NOMO-1 (cell line): ENCODE measurements around the gene PEX10.

ENCODE experiments used
- DNase-seq, 2 experiments: peaks; one replicate each; lab custom pipeline; 2025; ENCODE audit not compliant: unreplicated experiment in 2 of 2; lab: John Stamatoyannopoulos, UW

Gene PEX10

DNA sequence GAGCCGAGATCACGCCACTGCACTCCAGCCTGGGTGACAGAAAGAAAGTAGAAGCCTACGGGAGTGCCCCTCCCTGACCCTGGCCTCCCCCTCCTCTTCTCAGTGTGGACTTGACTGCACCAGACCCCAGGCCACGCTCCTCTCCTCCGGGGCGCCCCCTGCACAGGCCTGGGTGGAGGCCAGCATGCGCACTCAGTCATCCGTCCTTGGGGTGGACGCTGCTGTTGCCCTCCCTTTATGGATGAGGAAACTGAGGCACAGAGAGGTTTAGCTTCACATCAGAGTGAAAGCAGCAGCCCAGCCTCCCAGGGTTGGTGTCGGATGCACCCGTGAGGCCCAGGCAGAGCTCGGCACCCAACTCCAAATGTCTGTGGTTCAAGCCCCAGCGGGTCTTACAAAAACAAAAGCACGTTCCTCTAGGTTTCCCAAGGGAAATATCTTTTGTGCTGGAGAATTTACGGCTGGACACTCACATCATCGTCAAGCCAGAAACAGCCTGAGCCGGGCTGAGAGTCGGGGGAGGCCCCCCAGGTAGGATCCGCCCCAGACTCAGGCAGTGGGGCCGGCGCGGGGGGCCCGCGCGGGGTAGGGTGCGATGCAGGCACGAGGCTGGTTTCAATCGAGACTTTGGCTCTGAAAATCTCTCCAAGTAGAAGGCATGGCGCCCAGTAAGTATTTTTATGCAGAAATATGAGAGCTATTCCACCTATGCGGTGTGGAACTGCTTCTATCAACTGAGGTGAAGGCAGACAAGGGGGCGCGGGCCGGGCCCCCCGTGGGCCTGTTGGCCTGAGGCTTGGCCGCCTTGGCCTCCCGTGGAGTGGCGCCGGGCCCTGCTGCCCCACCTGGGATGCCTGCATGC, 57.6 kb downstream of the PEX10 start:
- no peak for DNase-seq
